Stomach (tissue), 4 donors: ENCODE data around the gene BCAR3.
"Not testable (repeated sequence)": the region's sequence is repeated elsewhere in the genome, so short reads cannot be mapped to it uniquely, and the experiment has no call there.

Experiments
- POLR2AphosphoS5 ChIP-seq, 3 donors: sonication (generic); formaldehyde crosslinking; IDR thresholded peaks; one replicate each; pipeline ENCODE4 v1.6.1; 2016; ENCODE audit warnings: antibody characterized with exemption in 3 of 3
- TF ChIP-seq, protein P1 (sequence below), 7 experiments: fragments of 450-650 bp in 4 of 7; fragments of 200-600 bp in 3 of 7; sonication (generic) in 3 of 7; IDR thresholded peaks; one replicate each; pipeline ENCODE4 v1.5.1; 2016 to 2019; ENCODE audit warnings: antibody characterized with exemption in 7 of 7, control low read depth in 2 of 7, mild to moderate bottlenecking in 1 of 7

DNA sequence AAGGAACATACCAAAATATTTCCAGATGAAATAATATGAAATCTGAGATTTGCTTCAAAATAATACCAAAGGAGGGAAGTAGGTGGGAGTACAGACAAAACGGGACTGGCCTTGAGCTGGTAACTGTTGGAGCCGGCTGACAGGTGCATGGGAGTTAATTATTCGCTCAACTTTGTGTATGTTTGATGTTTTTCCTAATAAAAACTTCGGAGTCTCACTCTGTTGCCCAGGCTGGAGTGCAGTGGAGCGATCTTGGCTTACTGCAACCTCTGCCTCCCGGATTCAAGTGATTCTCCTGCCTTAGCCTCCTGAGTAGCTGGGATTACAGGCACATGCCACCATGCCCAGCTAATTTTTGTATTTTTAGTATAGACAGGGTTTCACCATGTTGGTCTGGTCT lies 7.6 kb downstream of the BCAR3 start:
- TF ChIP-seq, protein P1, sequence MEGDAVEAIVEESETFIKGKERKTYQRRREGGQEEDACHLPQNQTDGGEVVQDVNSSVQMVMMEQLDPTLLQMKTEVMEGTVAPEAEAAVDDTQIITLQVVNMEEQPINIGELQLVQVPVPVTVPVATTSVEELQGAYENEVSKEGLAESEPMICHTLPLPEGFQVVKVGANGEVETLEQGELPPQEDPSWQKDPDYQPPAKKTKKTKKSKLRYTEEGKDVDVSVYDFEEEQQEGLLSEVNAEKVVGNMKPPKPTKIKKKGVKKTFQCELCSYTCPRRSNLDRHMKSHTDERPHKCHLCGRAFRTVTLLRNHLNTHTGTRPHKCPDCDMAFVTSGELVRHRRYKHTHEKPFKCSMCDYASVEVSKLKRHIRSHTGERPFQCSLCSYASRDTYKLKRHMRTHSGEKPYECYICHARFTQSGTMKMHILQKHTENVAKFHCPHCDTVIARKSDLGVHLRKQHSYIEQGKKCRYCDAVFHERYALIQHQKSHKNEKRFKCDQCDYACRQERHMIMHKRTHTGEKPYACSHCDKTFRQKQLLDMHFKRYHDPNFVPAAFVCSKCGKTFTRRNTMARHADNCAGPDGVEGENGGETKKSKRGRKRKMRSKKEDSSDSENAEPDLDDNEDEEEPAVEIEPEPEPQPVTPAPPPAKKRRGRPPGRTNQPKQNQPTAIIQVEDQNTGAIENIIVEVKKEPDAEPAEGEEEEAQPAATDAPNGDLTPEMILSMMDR (IDR thresholded peaks at IDR 0.05), result not testable (repeated sequence)
- not testable (repeated sequence) for TF ChIP-seq POLR2AphosphoS5 (IDR thresholded peaks at IDR 0.05)
